Mucosa of stomach (tissue), 1 donor: ENCODE measurements around the gene PGA5.
A peak's percentile ranks its signal among the peaks of the same experiment; 100 is the strongest.

Source experiments
- H3K27me3 ChIP-seq: one replicate; pipeline ENCODE4 v1.7.0; 2013; ENCODE audit warnings: mild to moderate bottlenecking, low read length; ENCODE audit not compliant: control insufficient read depth, insufficient read depth
- H3K36me3 ChIP-seq: one replicate; pipeline ENCODE4 v1.7.0; 2013; ENCODE audit warnings: low read length; ENCODE audit not compliant: control insufficient read depth, insufficient read depth
- H3K4me1 ChIP-seq: one replicate; pipeline ENCODE4 v1.7.0; 2013; ENCODE audit warnings: mild to moderate bottlenecking, low read length; ENCODE audit not compliant: control insufficient read depth, insufficient read depth
- H3K4me3 ChIP-seq: one replicate; pipeline ENCODE4 v1.7.0; 2013; ENCODE audit warnings: low read length
- H3K9ac ChIP-seq: one replicate; pipeline ENCODE4 v1.7.0; 2013; ENCODE audit warnings: mild to moderate bottlenecking, low read length, moderate library complexity
- H3K9me3 ChIP-seq: one replicate; pipeline ENCODE4 v1.7.0; 2013; ENCODE audit warnings: mild to moderate bottlenecking, low read length, moderate library complexity; ENCODE audit not compliant: control insufficient read depth
- donor health status: Pancreatic carcinoma.

PGA5 gene

DNA sequence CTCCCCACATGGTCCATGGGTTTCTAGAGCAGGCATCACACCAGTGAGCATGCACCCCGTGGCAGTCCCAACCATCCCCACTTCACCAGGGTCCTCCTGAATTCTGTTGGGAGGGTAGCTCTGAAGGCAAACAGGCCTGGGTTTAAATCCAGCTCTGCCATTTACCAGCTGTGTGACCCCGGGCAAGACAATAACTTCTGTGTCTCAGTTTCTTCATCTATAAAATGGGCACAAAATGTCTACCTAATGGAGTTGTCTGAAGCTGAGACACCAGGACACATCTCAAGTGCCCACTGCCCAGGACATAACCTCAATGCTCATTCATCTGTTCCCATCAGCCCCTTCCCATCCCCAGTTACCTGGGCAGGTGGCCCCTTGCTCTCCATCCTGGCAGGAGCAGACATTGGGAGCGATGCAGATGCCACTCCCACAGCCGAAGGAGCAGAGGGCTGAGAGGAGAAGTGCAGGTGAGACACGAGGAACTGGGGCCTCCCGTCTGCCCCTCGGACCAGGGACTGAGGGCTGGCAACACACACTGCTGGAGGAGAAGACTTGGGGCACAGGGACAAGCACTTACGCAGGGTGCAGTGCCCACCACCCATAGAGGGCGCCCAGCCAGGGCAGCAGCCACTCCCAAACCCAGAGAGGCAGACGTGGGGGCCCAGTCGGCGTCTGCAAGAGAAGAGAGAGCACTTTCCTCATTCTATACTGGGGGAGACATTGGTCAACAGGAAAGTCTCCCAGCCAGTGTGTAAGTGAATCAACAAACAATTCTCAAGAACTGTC is 50.1 kb downstream of the PGA5 start:
- Histone ChIP-seq H3K27me3 (peaks cover 28% of the 10 kb centered on the region), H3K9ac (no peak overlapping the region), H3K36me3 (no peaks in the 10 kb centered on the region), H3K4me3 (no peak overlapping the region), H3K9me3 (no peaks in the 10 kb centered on the region), H3K4me1 (peaks cover 17% of the 10 kb centered on the region)

DNA sequence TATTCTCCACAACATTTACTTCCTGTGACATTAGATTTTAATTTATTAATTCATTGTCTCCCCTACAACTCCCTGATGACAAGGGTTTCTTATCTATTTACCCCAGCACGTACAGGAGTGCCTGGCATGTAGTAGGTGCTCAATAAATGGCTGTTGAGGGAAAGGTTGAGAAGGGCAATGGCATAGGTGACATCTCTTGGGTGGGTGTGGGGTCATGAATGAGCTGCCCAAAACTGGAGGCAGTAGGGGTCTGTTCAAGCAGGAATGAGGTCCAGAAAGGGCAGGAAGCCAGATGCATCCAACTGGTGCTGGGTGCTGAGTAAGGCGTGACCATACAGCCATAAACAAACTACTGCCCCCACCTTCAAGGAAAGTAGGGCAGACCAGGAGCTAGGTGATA is 51.4 kb downstream of the PGA5 start:
- no peaks in the 10 kb centered on the region for H3K36me3 ChIP-seq
- no peak overlapping the region for H3K4me3 ChIP-seq
- H3K27me3 ChIP-seq: peaks cover 28% of the 10 kb centered on the region
- peaks cover 17% of the 10 kb centered on the region for H3K4me1 ChIP-seq
- H3K9me3 ChIP-seq: no peaks in the 10 kb centered on the region
- no peak overlapping the region for H3K9ac ChIP-seq

DNA sequence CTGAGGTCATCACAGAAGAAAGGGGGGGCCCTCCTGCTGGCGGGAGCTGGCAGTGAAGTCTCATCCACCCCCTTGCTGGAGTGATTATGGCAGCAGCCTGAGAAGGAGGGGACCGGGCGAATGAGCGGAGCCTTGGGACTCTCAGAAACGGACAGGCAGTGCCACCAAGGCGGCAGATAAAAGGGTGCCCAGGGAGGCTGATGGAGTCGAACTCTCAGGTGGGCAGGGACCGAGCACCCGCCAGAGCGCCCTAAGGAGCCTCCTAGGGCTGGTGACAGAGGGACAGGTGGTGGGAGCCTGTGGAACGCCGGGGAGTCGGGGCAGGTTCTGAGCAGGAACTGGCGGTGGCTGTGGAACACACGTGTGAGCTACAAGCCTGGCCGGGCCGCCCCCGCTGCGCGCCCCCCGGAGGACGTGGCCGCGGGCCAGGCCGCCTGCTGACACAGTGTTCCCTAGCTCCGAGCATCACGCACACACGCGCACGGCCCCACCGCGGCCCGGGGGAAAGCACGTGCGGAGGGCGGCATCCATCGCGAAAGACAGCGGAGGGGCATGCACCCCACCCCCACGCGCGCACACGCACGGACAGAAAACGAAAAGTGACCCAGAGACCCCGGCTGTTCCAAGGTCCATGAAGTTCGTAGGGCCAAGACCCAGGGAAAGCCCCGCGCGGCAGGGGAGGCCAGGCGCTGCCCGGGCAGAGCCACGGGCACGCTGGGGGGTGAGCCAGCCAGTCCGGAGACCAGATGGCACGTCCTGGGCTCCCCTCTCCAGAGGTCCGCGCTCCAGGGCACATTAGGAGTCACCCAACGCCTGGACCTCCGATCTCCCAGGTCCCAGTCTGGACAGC is 53.1 kb downstream of the PGA5 start:
- Histone ChIP-seq H3K4me3 (peak overlapping the region; percentile 50), H3K27me3 (peaks cover 28% of the 10 kb centered on the region), H3K4me1 (peaks cover 17% of the 10 kb centered on the region), H3K9me3 (no peaks in the 10 kb centered on the region), H3K9ac (peak overlapping the region; percentile 63), H3K36me3 (no peaks in the 10 kb centered on the region)

GRCh38 chr11:61294717-61295595 is 54.0 kb downstream of the PGA5 start, which contains the start of gene VWCE:
VWCE (minus strand) TSS chr11:61295316; CDS start chr11:61295037, 279 bp downstream.
- peak within 1 kb of the TSS; percentile 50 for H3K4me3 ChIP-seq
- H3K27me3 ChIP-seq: peaks cover 28% of the 10 kb centered on the region
- peaks cover 5% of the 10 kb centered on the region for H3K36me3 ChIP-seq
- H3K9ac ChIP-seq: peak within 1 kb of the TSS; percentile 63
- no peaks in the 10 kb centered on the region for H3K9me3 ChIP-seq
- peaks cover 17% of the 10 kb centered on the region for H3K4me1 ChIP-seq

- Histone ChIP-seq H3K36me3 (peaks cover 11% of the 10 kb centered on the region), H3K9me3 (no peaks in the 10 kb centered on the region), H3K4me3 (no peak overlapping the region), H3K9ac (peak overlapping the region; percentile 63), H3K4me1 (peaks cover 17% of the 10 kb centered on the region), H3K27me3 (peaks cover 28% of the 10 kb centered on the region)
These were observed 54.6 kb downstream of the PGA5 start for GRCh38 chr11:61295596-61295926.

DNA sequence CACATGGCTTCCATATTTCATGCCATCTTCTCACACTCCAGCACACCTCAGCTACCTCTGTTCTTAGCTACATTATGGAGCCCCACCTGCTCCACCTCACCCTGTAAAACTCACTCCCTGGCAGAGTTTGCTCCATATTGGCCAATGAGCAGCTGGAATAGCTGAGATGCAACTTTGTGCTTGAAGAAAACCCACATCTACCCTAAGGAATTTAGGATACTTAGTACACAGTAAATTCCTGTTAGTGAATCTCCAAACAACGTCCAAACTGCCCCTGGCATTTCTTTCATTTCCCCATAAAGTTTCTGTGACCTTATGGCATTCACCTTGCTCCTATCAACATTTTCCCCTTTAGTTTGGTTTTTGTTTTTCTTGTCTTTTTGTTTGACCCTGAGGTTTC is 56.4 kb downstream of the PGA5 start:
- H3K4me3 ChIP-seq: no peak overlapping the region
- peaks cover 17% of the 10 kb centered on the region for H3K4me1 ChIP-seq
- no peaks in the 10 kb centered on the region for H3K9me3 ChIP-seq
- H3K27me3 ChIP-seq: peaks cover 23% of the 10 kb centered on the region
- no peak overlapping the region for H3K9ac ChIP-seq
- peaks cover 20% of the 10 kb centered on the region for H3K36me3 ChIP-seq

DNA sequence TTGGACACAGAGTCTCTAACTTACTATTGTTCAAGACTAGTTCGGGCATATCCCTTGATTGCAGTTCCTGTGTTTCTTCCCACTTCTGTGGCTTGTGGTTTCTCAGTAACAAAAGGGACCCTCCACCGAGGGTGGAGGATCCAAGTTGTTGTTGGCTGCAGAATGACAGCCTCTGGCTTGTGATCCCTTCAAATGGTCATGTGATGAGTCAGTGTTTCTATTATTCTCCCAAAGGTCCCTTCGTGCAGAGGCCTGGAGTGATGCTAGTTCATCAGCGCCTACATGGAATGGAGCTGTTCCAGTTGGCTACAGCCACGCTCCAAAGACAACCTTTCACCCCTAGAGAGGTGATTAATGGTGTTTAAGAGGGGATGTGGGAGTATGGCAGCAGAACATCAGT is 56.8 kb downstream of the PGA5 start:
- no peaks in the 10 kb centered on the region for H3K9me3 ChIP-seq
- H3K4me3 ChIP-seq: no peak overlapping the region
- H3K4me1 ChIP-seq: peaks cover 17% of the 10 kb centered on the region
- H3K9ac ChIP-seq: no peak overlapping the region
- H3K27me3 ChIP-seq: peaks cover 23% of the 10 kb centered on the region
- peaks cover 24% of the 10 kb centered on the region for H3K36me3 ChIP-seq

GRCh38 chr11:61298663-61299244 is 57.8 kb downstream of the PGA5 start:
- Histone ChIP-seq H3K9ac (no peak overlapping the region), H3K4me3 (no peak overlapping the region), H3K27me3 (peaks cover 18% of the 10 kb centered on the region), H3K4me1 (peaks cover 16% of the 10 kb centered on the region), H3K9me3 (no peaks in the 10 kb centered on the region), H3K36me3 (peaks cover 26% of the 10 kb centered on the region)
